ENCODE measurements around the gene SRD5A3.

Gene SRD5A3

DNA sequence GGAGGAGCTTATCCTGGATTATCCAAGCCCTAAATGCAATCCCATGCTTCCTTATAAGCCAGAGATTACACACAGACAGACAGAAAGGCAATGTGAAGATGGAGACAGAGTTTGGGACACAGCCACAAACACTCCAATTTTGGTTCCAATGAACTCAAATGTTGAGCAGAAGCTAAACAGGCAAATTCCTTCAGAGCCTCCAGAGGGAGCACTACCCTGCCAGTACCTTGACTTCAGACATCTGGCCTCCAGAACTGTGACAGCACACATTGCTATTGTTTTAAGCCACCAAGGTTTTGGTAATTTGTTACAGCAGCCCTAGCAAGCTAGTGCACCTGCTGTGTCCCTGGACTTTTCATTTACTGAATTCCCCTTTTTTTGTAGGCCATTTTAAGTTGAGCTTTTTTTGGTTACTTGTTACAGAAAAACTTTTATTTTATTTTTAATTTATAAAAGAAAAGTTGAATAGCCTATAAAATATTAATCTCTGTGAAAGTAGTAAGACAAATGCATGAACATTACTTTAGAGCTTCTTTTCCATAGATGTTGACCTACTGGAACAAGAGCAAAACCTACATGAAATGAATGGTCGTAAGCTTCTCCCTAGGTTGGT lies 33.4 kb upstream of the SRD5A3 start:
- no peak for DNase-seq (ENCODE audit: low read depth)
- no peak overlapping the region for H3K4me3 ChIP-seq (ENCODE audit: low read length)
- TF ChIP-seq, protein P1, sequence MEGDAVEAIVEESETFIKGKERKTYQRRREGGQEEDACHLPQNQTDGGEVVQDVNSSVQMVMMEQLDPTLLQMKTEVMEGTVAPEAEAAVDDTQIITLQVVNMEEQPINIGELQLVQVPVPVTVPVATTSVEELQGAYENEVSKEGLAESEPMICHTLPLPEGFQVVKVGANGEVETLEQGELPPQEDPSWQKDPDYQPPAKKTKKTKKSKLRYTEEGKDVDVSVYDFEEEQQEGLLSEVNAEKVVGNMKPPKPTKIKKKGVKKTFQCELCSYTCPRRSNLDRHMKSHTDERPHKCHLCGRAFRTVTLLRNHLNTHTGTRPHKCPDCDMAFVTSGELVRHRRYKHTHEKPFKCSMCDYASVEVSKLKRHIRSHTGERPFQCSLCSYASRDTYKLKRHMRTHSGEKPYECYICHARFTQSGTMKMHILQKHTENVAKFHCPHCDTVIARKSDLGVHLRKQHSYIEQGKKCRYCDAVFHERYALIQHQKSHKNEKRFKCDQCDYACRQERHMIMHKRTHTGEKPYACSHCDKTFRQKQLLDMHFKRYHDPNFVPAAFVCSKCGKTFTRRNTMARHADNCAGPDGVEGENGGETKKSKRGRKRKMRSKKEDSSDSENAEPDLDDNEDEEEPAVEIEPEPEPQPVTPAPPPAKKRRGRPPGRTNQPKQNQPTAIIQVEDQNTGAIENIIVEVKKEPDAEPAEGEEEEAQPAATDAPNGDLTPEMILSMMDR (conservative IDR thresholded peaks at IDR 0.05; ENCODE audit: low read depth, low read length) = peak; percentile 87

DNA sequence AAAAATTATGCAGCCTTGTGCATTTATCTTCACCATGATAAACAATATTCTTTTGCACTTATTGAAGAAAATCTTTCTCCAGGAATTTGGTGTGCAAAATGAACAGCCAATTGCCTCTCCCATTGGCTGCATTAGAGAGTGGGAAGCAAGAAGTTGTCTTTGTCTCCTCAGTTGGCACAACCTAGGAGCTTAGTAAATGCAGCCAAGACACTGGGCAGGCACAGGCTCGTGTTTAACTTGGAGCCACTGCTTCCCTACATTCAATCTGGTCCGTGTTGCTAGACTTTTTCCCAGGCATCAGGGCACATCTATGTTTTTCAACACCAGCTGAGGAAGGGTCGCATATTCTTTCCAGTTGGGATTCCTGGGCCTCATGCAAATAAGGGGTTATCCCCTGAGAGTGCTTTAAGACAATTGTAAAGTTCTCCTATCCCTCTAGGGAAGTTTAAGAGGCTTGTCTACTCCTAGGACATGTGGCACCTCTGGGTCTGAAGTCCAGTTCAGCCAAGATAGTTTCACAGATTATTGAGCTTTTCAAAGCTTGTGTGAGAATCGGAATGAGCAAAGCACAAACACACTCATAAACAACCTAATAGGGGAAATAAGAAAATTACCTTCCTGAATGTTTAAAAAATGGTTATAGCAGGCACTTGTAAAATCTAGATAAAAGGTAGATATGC lies 31.8 kb upstream of the SRD5A3 start:
- TF ChIP-seq, protein P1 (conservative IDR thresholded peaks at IDR 0.05; ENCODE audit: low read depth, low read length) = no peak
- DNase-seq (ENCODE audit: low read depth) = no peak
- H3K4me3 ChIP-seq (ENCODE audit: low read length) = no peak overlapping the region

DNA sequence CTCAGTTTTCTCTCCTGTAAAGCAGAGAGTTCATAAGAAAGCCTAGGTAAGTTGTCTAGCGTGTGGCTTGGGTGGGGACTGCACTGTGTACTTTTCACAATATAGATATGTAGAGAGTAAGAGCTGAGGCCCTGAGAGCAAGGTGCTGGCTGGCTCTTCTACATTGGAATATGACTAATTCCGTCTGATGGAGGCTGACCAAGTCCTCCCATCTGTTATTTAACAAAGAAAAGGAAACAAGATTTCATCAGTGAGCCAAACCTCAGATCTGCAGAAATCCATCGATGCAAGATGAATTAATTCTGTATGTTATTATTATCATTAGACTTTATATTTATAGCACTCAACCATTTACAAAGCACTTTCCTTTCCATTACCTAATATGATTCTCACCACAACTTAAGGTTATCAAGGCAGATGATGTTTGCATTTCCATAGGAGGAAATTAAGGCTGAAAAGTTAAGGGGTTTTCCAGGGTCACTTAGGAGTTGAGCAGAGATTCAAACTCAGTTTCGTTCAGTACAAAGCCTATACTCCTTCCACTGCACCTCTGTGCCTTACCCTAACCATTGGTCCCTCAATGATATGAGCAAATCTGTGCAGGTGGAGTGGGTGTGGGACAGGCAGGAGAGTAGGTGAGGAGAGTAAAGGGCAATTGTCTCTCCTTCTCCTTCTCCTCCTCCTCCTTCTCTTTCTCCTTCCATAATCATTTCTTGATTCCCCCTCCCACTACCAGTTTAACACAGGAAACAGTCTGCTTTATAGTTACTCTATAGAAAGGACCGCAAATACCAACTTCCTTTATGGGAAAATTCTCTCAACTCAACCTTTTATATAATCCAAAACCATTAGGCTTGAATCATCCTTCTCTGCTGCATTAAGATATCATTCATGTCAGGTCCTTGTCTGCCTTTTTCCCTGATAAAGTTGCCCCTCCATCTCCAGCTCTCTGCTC lies 27.6 kb upstream of the SRD5A3 start:
- DNase-seq (ENCODE audit: low read depth) = no peak
- H3K4me3 ChIP-seq (ENCODE audit: low read length) = no peak overlapping the region
- TF ChIP-seq, protein P1 (conservative IDR thresholded peaks at IDR 0.05; ENCODE audit: low read depth, low read length) = no peak

DNA sequence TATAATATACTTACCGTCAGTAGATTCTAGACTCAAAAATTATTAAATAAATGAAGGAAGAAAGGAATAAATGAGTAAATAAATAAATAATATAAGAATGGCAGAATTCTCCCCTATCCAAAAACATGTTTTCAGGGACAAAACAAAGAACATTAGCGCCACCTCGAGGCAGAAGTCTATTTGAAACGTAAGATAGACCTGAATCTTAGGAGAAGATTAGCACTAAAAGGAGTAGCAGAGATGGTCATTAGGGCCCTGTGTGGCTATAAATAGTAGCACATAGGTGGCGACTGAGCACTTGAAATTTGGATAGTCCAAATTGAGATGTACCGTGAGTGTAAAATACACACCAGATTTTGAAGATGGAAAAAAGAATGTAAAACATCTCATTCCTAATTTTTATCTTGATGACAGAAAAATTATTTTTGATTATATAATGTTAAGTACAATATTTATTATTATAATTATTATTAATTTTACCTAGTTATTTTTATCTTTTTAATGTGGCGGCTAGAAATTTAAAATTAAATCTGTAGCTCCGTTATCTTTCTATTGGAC lies 24.3 kb upstream of the SRD5A3 start:
- peak; percentile 34 for DNase-seq (ENCODE audit: low read depth)
- TF ChIP-seq, protein P1 (conservative IDR thresholded peaks at IDR 0.05; ENCODE audit: low read depth, low read length) = peak; percentile 60
- no peak overlapping the region for H3K4me3 ChIP-seq (ENCODE audit: low read length)

DNA sequence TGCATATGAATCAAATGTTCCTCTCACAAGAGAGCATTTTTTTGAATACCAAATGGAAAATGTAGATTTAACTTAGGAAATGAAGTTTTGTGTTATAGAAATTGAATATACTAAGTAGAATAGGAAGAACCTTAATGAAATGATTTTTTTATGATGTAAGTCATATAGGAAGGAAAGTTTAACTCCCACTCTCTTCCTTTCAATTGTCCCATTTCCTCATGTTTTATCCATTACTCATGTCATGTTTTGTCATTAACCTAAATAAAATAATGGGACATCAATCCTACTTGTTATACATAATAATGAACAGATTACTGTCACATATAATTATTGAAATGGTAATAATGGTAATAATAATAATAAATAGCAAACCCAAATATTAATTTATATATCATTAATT lies 22.7 kb upstream of the SRD5A3 start:
- no peak overlapping the region for H3K4me3 ChIP-seq (ENCODE audit: low read length)
- DNase-seq (ENCODE audit: low read depth) = no peak
- TF ChIP-seq, protein P1 (conservative IDR thresholded peaks at IDR 0.05; ENCODE audit: low read depth, low read length) = no peak

DNA sequence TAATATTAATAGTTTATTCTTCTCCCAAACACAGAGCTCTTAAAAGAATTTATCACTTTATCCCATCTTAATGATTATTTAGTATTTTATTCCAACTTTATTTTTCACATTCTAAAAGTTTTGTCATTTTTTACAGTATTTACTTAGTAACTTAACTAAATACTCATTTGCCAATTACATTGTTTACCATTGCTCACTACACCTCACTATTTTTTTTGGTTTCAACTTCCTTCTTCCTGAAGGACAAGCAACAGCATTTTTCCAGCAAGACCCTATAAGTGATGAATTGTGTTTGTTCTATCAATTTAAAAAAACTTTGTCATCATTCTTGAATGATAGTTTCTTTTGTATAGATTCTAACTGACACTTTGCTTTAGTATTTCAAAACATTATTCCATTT lies 19.4 kb upstream of the SRD5A3 start:
- TF ChIP-seq, protein P1 (conservative IDR thresholded peaks at IDR 0.05; ENCODE audit: low read depth, low read length) = no peak
- no peak overlapping the region for H3K4me3 ChIP-seq (ENCODE audit: low read length)
- no peak for DNase-seq (ENCODE audit: low read depth)

Measured in retinal pigment epithelial cell (primary cell).